Frontal cortex (tissue), 4 donors: ENCODE results near the gene TMEM266. TPM values are rescaled to one million over a fixed set of nuclear protein-coding genes. Genes with fewer than 3 reads are reported as not detected.

Experiments
- DNase-seq, 2 donors: peaks; one replicate each; pipeline ENCODE4 v3.0.0; 2012; ENCODE audit warnings: low spot score in 2 of 2
- FAIRE-seq: peaks from 2 replicates; lab custom pipeline; 2012; peaks lifted over from hg19 to GRCh38; lab: Jason Lieb, UNC
- total RNA-seq: library from RNA; depleted of rRNA; stranded (reverse); fragments of >200 nt; gene quantifications from one replicate; pipeline ENCODE4 v1.2.3, GENCODE V29; 2014
- donor health status: control.
- donor health status: control.
- donor health status: control.

TMEM266 gene
- total RNA-seq, 1 donor from 2014 or later = 4.5 TPM

DNA sequence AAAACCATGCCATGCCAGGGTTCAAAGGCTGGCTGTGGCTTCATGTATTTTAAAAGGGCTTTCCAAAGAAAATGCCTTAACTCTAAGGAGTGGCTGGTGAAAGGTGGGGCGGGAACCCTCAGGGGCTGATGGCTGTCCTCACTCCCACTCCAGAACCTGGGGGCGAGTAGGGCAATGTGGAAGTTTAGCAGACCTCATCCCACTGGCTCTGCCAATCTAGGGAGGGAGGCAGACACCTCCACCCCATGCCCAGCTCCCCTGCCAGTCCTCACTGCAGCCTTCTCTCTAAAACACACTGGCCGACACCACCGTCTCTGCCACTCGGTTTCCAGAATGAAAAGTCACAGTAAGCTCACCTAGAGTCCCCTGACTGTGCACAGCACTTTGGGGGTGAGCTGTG lies 99.5 kb downstream of the TMEM266 start:
- DNase-seq (no peak), FAIRE-seq (no peak)

- no peak for DNase-seq
- FAIRE-seq = no peak
Measured at GRCh38 chr15:76160426-76161152, 100.8 kb downstream of the TMEM266 start.

DNA sequence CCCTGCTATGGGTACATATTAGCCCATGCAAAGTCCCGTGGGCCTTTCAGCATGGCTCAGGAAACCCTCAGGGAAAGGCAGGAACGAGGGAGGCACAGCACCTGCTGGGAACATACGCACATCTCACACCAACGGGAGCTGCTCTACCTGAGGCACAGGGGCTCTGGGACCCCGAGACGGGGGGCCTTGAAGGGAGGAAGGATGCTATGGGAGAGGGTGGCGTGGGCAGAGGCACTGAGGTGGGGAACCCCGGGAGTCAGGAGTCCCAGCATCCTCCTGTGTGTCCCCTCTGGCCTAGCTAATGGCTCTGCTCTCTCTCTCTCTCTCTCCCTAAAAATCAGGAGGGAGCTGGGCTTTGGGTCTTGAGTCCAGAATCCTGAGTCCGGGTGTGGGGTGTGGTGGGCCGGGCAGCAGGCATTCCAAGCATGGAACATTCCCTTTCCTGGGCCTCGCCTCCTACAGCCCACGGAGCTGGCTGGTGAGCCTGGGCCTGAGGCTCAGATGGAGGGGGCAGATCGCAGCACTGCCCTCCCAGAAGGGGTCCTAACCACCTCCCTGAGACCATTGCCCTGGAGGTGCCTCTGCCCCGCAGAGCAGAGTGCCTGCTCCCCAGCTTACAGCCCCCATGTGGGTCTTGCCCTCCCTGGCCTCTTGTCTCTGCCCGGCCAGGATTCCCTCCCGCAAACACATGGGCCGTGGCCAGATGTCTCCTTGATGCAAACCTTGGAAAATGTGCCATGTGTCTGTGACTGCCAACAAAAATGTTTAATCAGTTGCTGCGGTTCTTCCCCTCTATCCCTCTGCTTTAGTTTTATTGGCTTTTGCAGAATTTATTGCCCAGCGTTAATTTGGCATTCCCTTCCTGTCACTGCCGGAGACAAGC lies 101.6 kb downstream of the TMEM266 start:
- FAIRE-seq (no peak), DNase-seq (no peak)

GRCh38 chr15:76162036-76162398 lies 102.2 kb downstream of the TMEM266 start:
- no peak for FAIRE-seq
- no peak for DNase-seq

- FAIRE-seq = no peak
Measured at GRCh38 chr15:76162784-76163456, 103.1 kb downstream of the TMEM266 start.

GRCh38 chr15:76163457-76164295 lies 103.9 kb downstream of the TMEM266 start:
- FAIRE-seq (no peak), DNase-seq (no peak)

More at GRCh38 chr15:76162784-76163456, 103.1 kb downstream of the TMEM266 start:
- DNase-seq = no peak

GRCh38 chr15:76164602-76165001 lies 104.8 kb downstream of the TMEM266 start:
- no peak for FAIRE-seq
- no peak for DNase-seq

DNA sequence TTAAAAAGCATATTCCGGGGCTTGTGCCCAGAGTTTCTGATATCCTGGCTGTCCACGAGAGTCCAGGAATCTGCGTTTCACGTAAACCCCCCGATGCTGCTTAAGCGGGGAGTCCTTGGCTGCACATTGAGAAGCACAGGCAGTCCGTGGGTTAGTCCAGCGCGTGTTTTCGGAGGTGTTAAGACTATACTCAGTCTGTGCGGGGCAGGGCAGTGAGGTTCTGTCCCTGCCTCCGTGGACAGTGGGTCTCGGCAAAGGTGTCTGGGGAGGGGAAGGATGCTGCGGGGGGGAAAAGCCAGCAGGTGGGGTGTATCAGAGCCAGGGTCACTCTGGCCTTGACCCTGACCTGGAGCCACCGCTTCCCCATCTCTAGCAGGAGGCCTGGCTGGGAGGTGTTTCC lies 106.2 kb downstream of the TMEM266 start:
- DNase-seq = no peak
- no peak for FAIRE-seq

DNA sequence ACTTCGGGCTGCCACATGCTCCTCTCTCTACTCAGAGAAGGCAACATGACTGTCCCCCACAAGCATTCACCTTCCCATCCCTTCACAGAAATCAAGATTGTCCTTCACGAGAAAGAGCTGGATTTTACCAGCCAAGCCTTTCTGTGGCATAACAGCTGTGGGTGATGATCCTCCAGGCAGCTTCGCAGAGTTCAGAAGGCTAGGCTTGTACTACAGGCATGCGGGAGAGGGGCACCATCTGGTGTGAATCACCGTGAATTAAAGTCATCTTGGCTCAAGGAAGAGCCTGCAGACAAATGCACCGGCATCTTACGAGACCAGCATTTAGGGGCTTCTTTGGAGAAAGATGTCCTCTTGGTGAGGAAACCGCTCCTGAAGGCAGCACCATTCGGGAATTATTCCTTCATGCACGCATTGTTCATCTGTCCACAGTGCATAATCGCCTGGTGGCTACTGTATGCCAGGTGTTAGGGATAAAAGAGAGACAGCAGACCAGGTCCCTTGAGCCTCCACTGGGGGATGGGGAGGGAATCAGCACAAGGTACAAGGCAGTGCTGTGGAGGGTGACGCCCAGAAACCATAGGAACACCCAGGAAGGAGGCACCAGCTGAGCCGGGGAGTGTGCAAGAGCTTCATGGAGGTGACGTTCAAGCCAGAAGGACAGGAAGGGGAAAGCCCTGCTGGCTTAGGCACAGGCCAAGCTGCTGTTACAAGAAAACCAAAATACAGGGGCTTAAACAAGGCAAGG lies 108.6 kb downstream of the TMEM266 start:
- FAIRE-seq (no peak), DNase-seq (no peak)

- DNase-seq (no peak), FAIRE-seq (no peak)
Measured at GRCh38 chr15:76169018-76169417, 109.2 kb downstream of the TMEM266 start.

DNA sequence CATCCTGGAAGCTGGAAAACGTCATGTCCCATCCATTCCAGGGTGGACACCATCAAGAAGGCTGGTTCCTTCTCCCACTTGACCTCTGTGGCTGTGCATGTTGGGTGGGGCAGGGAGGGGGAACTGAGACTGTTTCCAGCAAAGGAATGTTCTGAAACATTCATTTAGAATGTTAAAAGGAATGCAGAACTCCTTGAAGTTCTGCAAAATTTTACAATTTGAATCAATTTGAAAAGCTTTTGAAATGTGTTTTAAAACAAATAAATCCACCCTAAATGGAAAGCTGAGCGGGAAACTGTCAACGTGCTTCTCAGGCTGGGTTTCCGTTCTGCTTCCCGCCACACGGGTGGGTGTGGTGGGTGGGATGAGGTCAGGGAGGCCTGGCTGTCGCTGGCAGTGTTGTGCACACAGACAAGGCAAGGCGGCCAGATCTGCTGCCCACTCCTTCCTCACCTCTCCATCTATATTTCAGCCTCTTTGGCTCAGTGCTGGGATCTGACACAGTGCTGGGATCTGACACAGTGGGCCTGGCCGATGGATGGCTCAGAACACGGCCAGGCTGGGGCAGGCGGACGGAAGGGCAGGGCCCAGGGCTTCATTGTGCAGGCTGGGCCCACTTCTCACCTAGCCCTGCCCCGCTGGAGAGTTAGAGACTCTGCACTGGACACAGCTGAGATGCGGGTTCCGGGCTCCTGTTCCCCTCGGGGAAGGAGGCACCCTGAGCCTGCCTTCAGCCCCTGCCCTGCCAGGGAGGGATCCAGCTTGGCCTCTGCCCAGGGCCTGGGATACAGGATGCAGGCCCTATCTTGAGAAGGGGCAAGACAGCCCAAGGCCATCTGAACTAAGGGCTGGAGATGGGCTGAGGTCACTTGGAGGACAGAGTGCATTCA lies 110.4 kb downstream of the TMEM266 start:
- FAIRE-seq (no peak), DNase-seq (no peak)

DNA sequence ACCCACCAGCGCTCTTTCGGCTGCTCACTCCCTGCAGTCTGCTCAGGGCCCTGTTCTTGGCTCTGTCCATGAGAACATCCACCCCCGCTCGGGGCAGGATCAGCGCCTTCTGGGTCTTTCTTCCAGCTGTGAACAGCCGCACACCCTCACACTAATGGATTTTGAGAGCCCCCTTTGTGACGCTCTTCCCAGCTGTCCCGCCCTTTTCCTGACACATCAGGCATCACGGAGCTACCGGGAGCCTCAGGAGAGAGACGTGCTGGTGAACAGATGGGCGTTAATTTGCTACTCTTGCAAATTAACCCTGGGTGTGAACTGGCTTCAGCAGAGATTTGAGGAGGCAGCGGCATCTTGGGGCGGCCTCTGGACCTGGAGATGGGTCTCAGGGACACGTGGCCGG lies 113.0 kb downstream of the TMEM266 start:
- no peak for FAIRE-seq

GRCh38 chr15:76173317-76173834 lies 113.6 kb downstream of the TMEM266 start:
- FAIRE-seq (no peak), DNase-seq (no peak)

More for the DNA sequence above, 113.0 kb downstream of the TMEM266 start:
- no peak for DNase-seq

- DNase-seq = no peak
- FAIRE-seq = no peak
Measured at GRCh38 chr15:76174654-76175053, 114.9 kb downstream of the TMEM266 start.

DNA sequence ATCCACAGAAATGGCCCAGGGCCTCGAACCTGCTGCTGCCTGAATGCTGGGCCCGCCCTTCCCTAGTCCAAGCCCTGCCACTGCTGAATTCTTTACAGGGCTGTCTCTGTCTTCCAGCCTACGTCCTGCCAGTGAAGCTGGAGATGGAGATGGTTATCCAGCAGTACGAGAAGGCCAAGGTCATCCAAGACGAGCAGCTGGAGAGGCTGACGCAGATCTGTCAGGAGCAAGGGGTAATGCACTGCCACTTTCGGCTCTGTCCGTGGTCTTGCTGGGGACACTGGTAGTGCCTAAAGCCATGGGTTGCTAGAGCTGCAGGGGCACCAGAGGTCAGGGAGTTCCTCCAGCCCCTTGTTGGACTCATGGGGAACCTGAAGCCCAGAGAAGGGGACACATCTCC lies 115.7 kb downstream of the TMEM266 start:
- FAIRE-seq (no peak), DNase-seq (no peak)

GRCh38 chr15:76176059-76176458 lies 116.3 kb downstream of the TMEM266 start:
- DNase-seq (no peak), FAIRE-seq (no peak)

DNA sequence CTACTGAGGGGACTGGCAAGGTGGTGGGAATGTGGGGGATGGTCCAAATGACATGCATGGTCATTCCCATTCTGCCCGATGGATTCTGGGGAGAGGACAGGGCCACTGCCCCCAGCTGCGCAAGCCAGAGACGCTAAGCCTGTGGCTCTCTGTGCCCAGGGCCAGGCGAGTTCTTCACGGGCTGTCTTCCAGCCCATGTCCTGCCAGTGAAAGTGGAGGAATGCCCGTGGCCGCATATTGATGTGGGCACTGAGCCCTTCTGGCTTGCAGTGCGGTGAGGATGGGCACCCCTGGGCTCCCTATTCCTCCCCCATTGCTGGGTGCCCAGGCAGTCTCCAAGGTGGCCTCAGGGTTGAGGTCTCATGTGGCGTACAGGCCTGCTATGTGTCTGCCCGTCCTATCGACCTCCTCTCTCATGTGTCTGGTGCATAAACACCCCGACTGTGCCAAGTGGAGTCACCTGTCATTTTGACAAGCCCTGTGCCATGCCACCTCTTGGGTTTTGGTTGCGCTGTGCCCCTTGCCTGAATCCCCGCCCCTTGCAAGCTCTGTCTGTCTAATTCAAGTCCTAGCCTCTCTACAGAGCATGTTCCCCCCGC lies 116.8 kb downstream of the TMEM266 start:
- FAIRE-seq (no peak), DNase-seq (no peak)
